ENCODE results near the gene KCNIP1.

DNA sequence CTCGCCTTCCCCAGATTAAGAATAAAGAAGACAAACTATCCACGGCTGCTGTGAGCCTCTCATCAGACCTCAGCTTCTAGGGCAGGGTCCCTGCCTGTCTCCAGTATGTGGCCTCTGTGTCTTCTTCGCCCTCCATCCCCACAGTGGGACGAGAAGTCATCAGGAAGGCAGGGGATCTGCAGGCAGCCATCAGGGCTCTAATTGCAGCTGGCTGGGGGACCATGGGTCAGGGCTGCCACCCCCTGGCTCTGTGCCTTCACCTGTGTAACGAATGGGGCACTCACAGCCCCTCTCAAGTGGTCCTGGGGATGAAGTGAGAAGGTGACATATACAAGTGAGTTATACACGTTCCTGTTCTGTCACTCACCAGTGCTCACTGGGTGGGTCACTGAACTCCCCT is 139.8 kb downstream of the KCNIP1 start:
- TF ChIP-seq POLR2AphosphoS5 (IDR thresholded peaks at IDR 0.05) (no peak), CTCF (IDR thresholded peaks at IDR 0.05) (no peak), POLR2A (IDR thresholded peaks at IDR 0.05) (no peak)
